Stimulated activated CD4-positive, alpha-beta T cell treated with anti-CD3 and anti-CD28 coated beads, TNF-alpha, amount 100 ng/mL, for 24 hours (primary cell): ENCODE measurements around the gene PYDC1.
"Not testable (repeated sequence)": the region's sequence is repeated elsewhere in the genome, so short reads cannot be mapped to it uniquely, and the experiment has no call there.

Experiments
- DNase-seq, 3 experiments: peaks; one replicate each; pipeline ENCODE4 v3.0.0-alpha.2; 2020; ENCODE audit warnings: low read depth in 3 of 3

Gene PYDC1

GRCh38 chr16:31196324-31197088 lies 20.4 kb downstream of the PYDC1 start:
- no peak for DNase-seq

- not testable (repeated sequence) for DNase-seq
Measured at GRCh38 chr16:31195861-31196260, 21.1 kb downstream of the PYDC1 start.

- DNase-seq, result no peak
Measured at GRCh38 chr16:31194898-31195297, 22.0 kb downstream of the PYDC1 start.

- no peak for DNase-seq
Measured at GRCh38 chr16:31193874-31194273, 23.1 kb downstream of the PYDC1 start.

- DNase-seq, result no peak
Measured at GRCh38 chr16:31192856-31193642, 23.9 kb downstream of the PYDC1 start.

- DNase-seq, result no peak
Measured at GRCh38 chr16:31191697-31192428, 25.1 kb downstream of the PYDC1 start.

GRCh38 chr16:31190818-31191444 lies 26.0 kb downstream of the PYDC1 start:
- no peak for DNase-seq

- DNase-seq, result no peak
Measured at GRCh38 chr16:31190061-31190460, 26.9 kb downstream of the PYDC1 start.

- DNase-seq, result no peak
Measured at GRCh38 chr16:31189412-31189778, 27.5 kb downstream of the PYDC1 start.

GRCh38 chr16:31188450-31189411 lies 28.2 kb downstream of the PYDC1 start:
- no peak for DNase-seq

GRCh38 chr16:31187808-31188189 lies 29.1 kb downstream of the PYDC1 start:
- no peak for DNase-seq

- no peak for DNase-seq
Measured at GRCh38 chr16:31186930-31187807, 29.8 kb downstream of the PYDC1 start.

- DNase-seq, result no peak
Measured at GRCh38 chr16:31186176-31186575, 30.8 kb downstream of the PYDC1 start.

- DNase-seq, result no peak
Measured at GRCh38 chr16:31185339-31185738, 31.6 kb downstream of the PYDC1 start.

GRCh38 chr16:31184888-31185287 lies 32.0 kb downstream of the PYDC1 start:
- no peak for DNase-seq

GRCh38 chr16:31183432-31184428 lies 33.2 kb downstream of the PYDC1 start:
- no peak for DNase-seq

- DNase-seq, result no peak
Measured at GRCh38 chr16:31182391-31182790, 34.5 kb downstream of the PYDC1 start.

- peak in 1 of 3 experiments; percentile 42 for DNase-seq
Measured at GRCh38 chr16:31181102-31181830, 35.7 kb downstream of the PYDC1 start.
